Breast epithelium (tissue), 3 donors: ENCODE results near the gene PLA2G5.

Source experiments
- CTCF ChIP-seq, 3 donors: fragments of 450-650 bp; IDR thresholded peaks; one replicate each; pipeline ENCODE4 v1.5.1; 2016 to 2017; ENCODE audit warnings: antibody characterized with exemption in 3 of 3, mild to moderate bottlenecking in 3 of 3, moderate library complexity in 3 of 3
- POLR2AphosphoS5 ChIP-seq, 3 donors: sonication (generic); formaldehyde crosslinking; IDR thresholded peaks; one replicate each; pipeline ENCODE4 v1.6.1; 2017; ENCODE audit warnings: antibody characterized with exemption in 3 of 3

GRCh38 chr1:20063861-20064292 lies 6.1 kb upstream of the PLA2G5 start:
- TF ChIP-seq POLR2AphosphoS5 (IDR thresholded peaks at IDR 0.05): no peak
- no peak for TF ChIP-seq CTCF (IDR thresholded peaks at IDR 0.05)
